Psoas muscle (tissue), 8 donors: ENCODE data around the gene HOXC6. TPM values are rescaled to one million over a fixed set of nuclear protein-coding genes. Genes with fewer than 3 reads are reported as not detected.
A peak's percentile ranks its signal among the peaks of the same experiment; 100 is the strongest.

ENCODE experiments used
- ATAC-seq, 4 donors: fragments of 200-7000 bp; cut with Tn5 transposase; one replicate each; pipeline ENCODE4 v1.9.1; 2020; ENCODE audit warnings: moderate library complexity in 3 of 4, mild to moderate bottlenecking in 2 of 4
- DNase-seq, 2 donors: peaks; one replicate each; pipeline ENCODE4 v3.0.0-alpha.2; 2020
- H3K27ac ChIP-seq: fragments of 200-600 bp; one replicate; pipeline ENCODE4 v1.8.0; 2022
- H3K27me3 ChIP-seq, 3 donors: fragments of 200-600 bp in 1 of 3; one replicate each; pipeline versions ENCODE4 v1.6.1 to v1.8.0; 2013 to 2022; ENCODE audit warnings: low read length in 2 of 3, mild to moderate bottlenecking in 2 of 3, moderate library complexity in 1 of 3; ENCODE audit not compliant: insufficient read depth in 3 of 3
- H3K36me3 ChIP-seq, 2 donors: fragments of 200-600 bp in 1 of 2; one replicate each; pipeline versions ENCODE4 v1.6.1 to v1.8.0; 2013 to 2022; ENCODE audit warnings: low read depth in 1 of 2, mild to moderate bottlenecking in 1 of 2, moderate library complexity in 1 of 2; ENCODE audit not compliant: insufficient read depth in 1 of 2
- H3K4me1 ChIP-seq: fragments of 200-600 bp; one replicate; pipeline ENCODE4 v1.8.0; 2022
- H3K4me3 ChIP-seq: fragments of 200-600 bp; one replicate; pipeline ENCODE4 v1.8.0; 2022; ENCODE audit warnings: mild to moderate bottlenecking
- H3K9me3 ChIP-seq: fragments of 200-600 bp; one replicate; pipeline ENCODE4 v1.8.0; 2022
- CTCF ChIP-seq: fragments of 200-600 bp; IDR thresholded peaks from one replicate; pipeline ENCODE4 v1.8.0; 2022; ENCODE audit warnings: antibody characterized with exemption
- WGBS, 3 donors: extraction: QIAGEN DNeasy Blood & Tissue Kit; methylation state at CpG; one replicate each; pipeline versions ENCODE4 v1.1.6 to v1.1.7; 2013; 5-methylcytosine and 5-hydroxymethylcytosine counted together
- intact Hi-C, 2 donors: fragments of 100-400 bp; cut with DNase I; formaldehyde crosslinking; loops; one replicate each; pipeline versions ENCODE4 v1.11.0 to v1.14.2; 2022
- polyA plus RNA-seq, 3 donors: library from polyadenylated mRNA; stranded (reverse); fragments of 200-250 nt; gene quantifications; one replicate each; pipeline ENCODE4 v1.2.3, GENCODE V29; 2013
- total RNA-seq, 4 donors: library from RNA; stranded (reverse); fragmentation: NEBNext Ultra II Directional in 2 of 4; extraction: Animal tissue kit (Norgen Biotek cat#: 25700) in 2 of 4; gene quantifications; one replicate each; pipeline versions ENCODE4 v1.2.1 to v1.2.4, GENCODE V29; 2021 to 2023
- donor health status: healthy with polysubstance abuse.
- donor health status: DM: no; HTN: no; CAD: no; lungs with moderate emphysema.
- donor health status: Bipolar disorder and iron deficiency.
- donor health status: healthy.
- donor health status: DM: yes; HTN: yes; CAD: no.
- donor health status: DM: no; HTN: no; CAD: no.
- donor health status: DM: no; HTN: no; CAD: no.
- donor health status: DM: yes; HTN: yes; CAD: no.

The HOXC6 gene
- total and polyA plus RNA-seq, 7 donors: 2.2 to 23.6 (median 7.6) TPM

GRCh38 chr12:54005531-54005852 is 22.7 kb upstream of the HOXC6 start:
- peak in 1 of 2 donors; percentile 64 for DNase-seq

GRCh38 chr12:54005853-54006558 is 22.2 kb upstream of the HOXC6 start:
- intact Hi-C loops: loop anchor here (1.0 to 5.0 kb wide), 4 partner anchors 14 to 195 kb away; no protein-coding TSS in a partner anchor
- DNase-seq (peak; percentile 90 to 95), ATAC-seq (peak; percentile 80 to 88 (median 83))
- Histone ChIP-seq H3K9me3 (no peaks in the 10 kb centered on the region), H3K36me3 (no peaks in the 10 kb centered on the region), H3K4me1 (peaks cover 24% of the 10 kb centered on the region), H3K27me3 (no peaks in the 10 kb centered on the region), H3K27ac (peak overlapping the region; percentile 95), H3K4me3 (peak overlapping the region; percentile 78)
- 4 to 10% (median 7%) methylated on average over 39 of the region's 39 CpGs for WGBS, 3 donors
- TF ChIP-seq CTCF: peak; percentile 95

More at GRCh38 chr12:54005531-54005852, 22.7 kb upstream of the HOXC6 start:
- no peak for TF ChIP-seq CTCF
- WGBS, 3 donors: 25 to 32% (median 26%) methylated on average over 26 of the region's 26 CpGs
- ATAC-seq: no peak
- H3K4me3 ChIP-seq: peak overlapping the region; percentile 78
- no peaks in the 10 kb centered on the region for H3K27me3 ChIP-seq
- H3K27ac ChIP-seq: peak overlapping the region; percentile 95
- H3K9me3 ChIP-seq: no peaks in the 10 kb centered on the region
- intact Hi-C loops: loop anchor here in 1 of 2 donors (5.0 kb wide), 1 partner anchor 192 kb away; no protein-coding TSS in a partner anchor
- H3K36me3 ChIP-seq: no peaks in the 10 kb centered on the region
- H3K4me1 ChIP-seq: peaks cover 22% of the 10 kb centered on the region

- no peaks in the 10 kb centered on the region for H3K9me3 ChIP-seq
- H3K36me3 ChIP-seq: no peaks in the 10 kb centered on the region
- 15 to 42% (median 23%) methylated on average over 22 of the region's 22 CpGs for WGBS, 3 donors
- intact Hi-C loops: loop anchor here (1.0 to 5.0 kb wide), 4 partner anchors 14 to 194 kb away; no protein-coding TSS in a partner anchor
- peaks cover 24% of the 10 kb centered on the region for H3K4me1 ChIP-seq
- ATAC-seq (peak in 3 of 4 donors; percentile 12 to 38 (median 30)), DNase-seq (peak in 1 of 2 donors; percentile 60)
- no peaks in the 10 kb centered on the region for H3K27me3 ChIP-seq
- peak overlapping the region; percentile 95 for H3K27ac ChIP-seq
- TF ChIP-seq CTCF: no peak
- peak overlapping the region; percentile 78 for H3K4me3 ChIP-seq
Measured at GRCh38 chr12:54006559-54007220, 21.6 kb upstream of the HOXC6 start.

- H3K36me3 ChIP-seq: no peaks in the 10 kb centered on the region
- no peak overlapping the region for H3K4me3 ChIP-seq
- DNase-seq (peak in 1 of 2 donors; percentile 39), ATAC-seq (no peak)
- intact Hi-C loops: loop anchor here (2.0 to 5.0 kb wide), 3 partner anchors 13 to 193 kb away; no protein-coding TSS in a partner anchor
- peaks cover 21% of the 10 kb centered on the region for H3K4me1 ChIP-seq
- no peaks in the 10 kb centered on the region for H3K27me3 ChIP-seq
- no peaks in the 10 kb centered on the region for H3K9me3 ChIP-seq
- 43 to 71% (median 53%) methylated on average over 2 of the region's 2 CpGs for WGBS, 3 donors
- no peak for TF ChIP-seq CTCF
- peak overlapping the region; percentile 95 for H3K27ac ChIP-seq
Measured at GRCh38 chr12:54007538-54008259, 20.5 kb upstream of the HOXC6 start.
